ENCODE data around the gene RFX1.

GRCh38 chr19:13955662-13956364 lies 50.3 kb downstream of the RFX1 start:
- TF ChIP-seq RORB (CRISPR knock-in tag; IDR thresholded peaks at IDR 0.05) (no peak), NFYB (CRISPR knock-in tag; conservative IDR thresholded peaks at IDR 0.05; ENCODE audit: low read depth) (no peak), TEAD1 (CRISPR knock-in tag; IDR thresholded peaks at IDR 0.05) (no peak), RELA (CRISPR knock-in tag; IDR thresholded peaks at IDR 0.05; ENCODE audit: borderline replicate concordance) (no peak), MLX (CRISPR knock-in tag; IDR thresholded peaks at IDR 0.05) (no peak), ZNF232 (CRISPR knock-in tag; IDR thresholded peaks at IDR 0.05) (no peak), CTCF (IDR thresholded peaks at IDR 0.05) (no peak), ESRRA (CRISPR knock-in tag; IDR thresholded peaks at IDR 0.05; ENCODE audit: borderline replicate concordance) (no peak)
